ENCODE data around the gene LZTR1. TPM values are rescaled to one million over a fixed set of nuclear protein-coding genes. Genes with fewer than 3 reads are reported as not detected.
"Not testable (repeated sequence)": the region's sequence is repeated elsewhere in the genome, so short reads cannot be mapped to it uniquely, and the experiment has no call there.

Gene LZTR1
- total and polyA plus RNA-seq, 2 of the 4 experiments (the other 2 are of a cell fraction) = 22.8 to 41.3 TPM

GRCh38 chr22:20972014-20972694 is 9.9 kb upstream of the LZTR1 start:
- H4K8ac ChIP-seq (ENCODE audit: low read depth in 2 of 2, low read length in 2 of 2); H3K4ac ChIP-seq (ENCODE audit: low read depth, low read length); H3K14ac ChIP-seq (replicated peaks; ENCODE audit: low read depth, low read length); H3K79me1 ChIP-seq (ENCODE audit: low read depth in 1 of 2, low read length in 2 of 2); H3K27ac ChIP-seq (ENCODE audit: insufficient read depth, low read length); CTCF ChIA-PET; H3K4me1 ChIP-seq (ENCODE audit: control insufficient read depth, insufficient read depth, low read length); intact Hi-C loops (cut with micrococcal nuclease); H3K23ac ChIP-seq (ENCODE audit: low read depth, low read length); H3K18ac ChIP-seq (ENCODE audit: low read depth, low read length); H2BK15ac ChIP-seq (ENCODE audit: low read depth, low read length); H3K4me2 ChIP-seq (ENCODE audit: low read depth, low read length); ATAC-seq (ENCODE audit: low read depth); H2BK5ac ChIP-seq (ENCODE audit: low read depth, low read length, poor library complexity, severe bottlenecking); BruUV-seq (replicated peaks); dilution Hi-C loops (cut with HindIII; ENCODE audit: low sequenced_read_pairs, unreplicated experiment); H4K91ac ChIP-seq (ENCODE audit: insufficient read depth, low read depth, low read length); H3K9ac ChIP-seq (ENCODE audit: low read depth, low read length); H4K20me1 ChIP-seq (ENCODE audit: insufficient read depth, low read length); H2BK120ac ChIP-seq (ENCODE audit: low read depth, low read length); H3K9me3 ChIP-seq (ENCODE audit: control insufficient read depth, insufficient read depth, low read length); H2BK20ac ChIP-seq (ENCODE audit: low read depth, low read length); H3K27me3 ChIP-seq (ENCODE audit: control insufficient read depth, insufficient read depth, low read length); H3K9me1 ChIP-seq (ENCODE audit: insufficient read depth, low read length); in situ Hi-C loops (cut with MboI; ENCODE audit: low sequenced_read_pairs); H3K36me3 ChIP-seq (ENCODE audit: control insufficient read depth, insufficient read depth, low read length); H2AK5ac ChIP-seq (ENCODE audit: low read depth, low read length); H3K4me3 ChIP-seq (ENCODE audit: insufficient read depth, low read depth, low read length); H3K56ac ChIP-seq (ENCODE audit: extremely low read depth, insufficient read depth, low read length); H2AK9ac ChIP-seq (replicated peaks; ENCODE audit: low read depth, low read length, poor library complexity); DNase-seq; H2AFZ ChIP-seq (replicated peaks; ENCODE audit: low read length, poor library complexity); H4K5ac ChIP-seq (ENCODE audit: low read depth, low read length): not testable (repeated sequence)
- POLR2A ChIA-PET (ENCODE audit: unreplicated experiment) = interaction anchor here (1.0 kb wide), 1 partner anchor 10 kb away, joined by 6 read pairs; the partner anchor contains the start of gene LZTR1
- WGBS, 2 experiments (ENCODE audit: extremely low coverage in 2 of 2, insufficient read length in 1 of 2) = no CpG with 5 or more reads among the region's 11 CpGs
